ENCODE measurements around the gene IRX6. TPM values are rescaled to one million over a fixed set of nuclear protein-coding genes. Genes with fewer than 3 reads are reported as not detected.

IRX6 gene
- total and polyA plus RNA-seq, 2 of the 8 experiments (the other 6 are each of a cell fraction or from before 2014, with no cell fraction given), result 0.61 TPM; not detected in 1

DNA sequence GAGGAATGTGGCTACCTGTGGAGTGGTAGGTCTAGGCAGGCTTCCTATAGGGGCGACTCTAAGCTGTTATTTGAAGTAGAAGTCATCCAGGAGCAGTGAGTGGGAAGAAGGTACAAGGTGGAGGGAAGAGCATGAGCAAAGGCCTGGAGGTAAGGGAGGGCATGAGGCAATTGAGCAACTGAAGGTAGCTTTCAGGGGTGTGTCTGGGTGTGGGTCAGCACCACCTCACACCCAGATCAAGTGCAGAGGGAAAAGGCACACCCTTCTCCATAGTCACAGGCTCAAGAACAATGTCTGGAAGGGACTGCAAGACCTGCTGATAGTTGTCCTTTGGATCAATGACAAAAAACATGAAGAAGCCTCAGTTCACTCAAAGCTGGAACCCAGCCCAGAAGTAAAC is 46.5 kb upstream of the IRX6 start:
- Histone ChIP-seq H3K4me3 (ENCODE audit: extremely low read depth in 1 of 4, insufficient read depth in 2 of 4, low read depth in 3 of 4, low read length in 4 of 4) (no peak overlapping the region), H2BK120ac (replicated peaks; ENCODE audit: low read depth, low read length) (no peak overlapping the region), H3K14ac (ENCODE audit: insufficient read length) (no peak overlapping the region), H3K56ac (replicated peaks; ENCODE audit: insufficient read length, low read depth, low read length) (no peak overlapping the region), H4K91ac (replicated peaks; ENCODE audit: insufficient read length, low read length) (no peak overlapping the region), H3K79me2 (ENCODE audit: control insufficient read depth in 1 of 2, insufficient read depth in 2 of 2, low read length in 2 of 2) (no peaks in the 10 kb centered on the region), H3K79me1 (ENCODE audit: low read depth, low read length) (no peaks in the 10 kb centered on the region), H4K8ac (ENCODE audit: extremely low read depth, insufficient read depth, low read length) (no peak overlapping the region), H3K9me3 (ENCODE audit: insufficient read depth in 2 of 2, low read depth in 1 of 2, low read length in 1 of 2) (no peaks in the 10 kb centered on the region), H3K4me1 (replicated peaks in 1 of 4; ENCODE audit: control insufficient read depth in 3 of 4, insufficient read depth in 4 of 4, low read length in 3 of 4) (peaks cover 0 to 4% (median 0%) of the 10 kb centered on the region in 4 experiments; a peak in 1 of 7 replicates), H2BK15ac (ENCODE audit: low read length) (no peak overlapping the region), H2AFZ (ENCODE audit: low read length) (no peak overlapping the region), H3K4me2 (ENCODE audit: insufficient read depth in 1 of 2, low read depth in 2 of 2, low read length in 2 of 2) (no peak overlapping the region), H3K23ac (ENCODE audit: insufficient read length) (no peak overlapping the region), H2BK5ac (ENCODE audit: low read depth, low read length) (no peak overlapping the region), H3K18ac (ENCODE audit: extremely low read depth, low read length) (no peak overlapping the region), H3K36me3 (ENCODE audit: control insufficient read depth in 2 of 4, insufficient read depth in 4 of 4, low read length in 3 of 4) (no peaks in the 10 kb centered on the region), H3K9ac (replicated peaks in 1 of 4; ENCODE audit: extremely low read depth in 1 of 4, low read depth in 3 of 4, low read length in 3 of 4) (no peak overlapping the region), H4K20me1 (replicated peaks in 1 of 2; ENCODE audit: control insufficient read depth in 1 of 2, insufficient read depth in 2 of 2, low read length in 2 of 2) (no peaks in the 10 kb centered on the region), H3K27ac (ENCODE audit: low read depth, low read length) (no peak overlapping the region), H2BK12ac (ENCODE audit: low read depth, low read length) (no peak overlapping the region), H2BK20ac (ENCODE audit: low read length) (no peak overlapping the region), H4K5ac (ENCODE audit: insufficient read length, low read depth, low read length) (no peak overlapping the region), H3K27me3 (replicated peaks in 1 of 4; ENCODE audit: control insufficient read depth in 3 of 4, extremely low read depth in 1 of 4, insufficient read depth in 3 of 4, low read length in 3 of 4) (no peaks in the 10 kb centered on the region), H3K4ac (replicated peaks; ENCODE audit: insufficient read length, low read depth, low read length) (no peak overlapping the region), H2AK5ac (ENCODE audit: low read depth, low read length) (no peak overlapping the region), H3K23me2 (ENCODE audit: low read depth, low read length) (no peaks in the 10 kb centered on the region)
- CTCF ChIA-PET (ENCODE audit: partially characterized antibody), result interaction anchor here (1.3 kb wide), 1 partner anchor 45 kb away, joined by 4 read pairs; no protein-coding TSS in a partner anchor
- WGBS, 2 experiments (ENCODE audit: extremely low coverage in 1 of 2, insufficient coverage in 1 of 2, insufficient read length in 1 of 2, insufficient replicate concordance in 2 of 2, low coverage in 1 of 2, low lambda C conversion rate in 2 of 2, missing lambda C conversion rate in 1 of 2), result 42% methylated on average over 1 of the region's 1 CpG; no CpG with 5 or more reads in 1 of the 2 experiments
- no peak for DNase-seq (ENCODE audit: low read depth in 1 of 2, low spot score in 2 of 2)
- TF ChIP-seq TEAD4 (IDR thresholded peaks at IDR 0.05; ENCODE audit: low read depth, low read length) (0 out of 2 replicates have a peak, but pooled peaks have one; percentile 28), GTF2F1 (IDR thresholded peaks at IDR 0.05; ENCODE audit: borderline replicate concordance, low read depth, low read length) (no peak), EP300 (IDR thresholded peaks at IDR 0.05; ENCODE audit: borderline replicate concordance in 1 of 2, low read depth in 2 of 2, low read length in 2 of 2) (no peak)
- FAIRE-seq, result no peak
- POLR2A ChIA-PET (ENCODE audit: partially characterized antibody), result no interaction called here
